ENCODE data around the gene HDAC9. TPM values are rescaled to one million over a fixed set of nuclear protein-coding genes. Genes with fewer than 3 reads are reported as not detected.
A peak's percentile ranks its signal among the peaks of the same experiment; 100 is the strongest.

Gene HDAC9
- total RNA-seq, 1 experiment from 2014 or later: 0.02 TPM

- peak; percentile 42 for DNase-seq (ENCODE audit: extremely low read depth, low read depth)
These were observed 57.5 kb downstream of the HDAC9 start for GRCh38 chr7:18552943-18553604.

GRCh38 chr7:18553605-18554003 lies 58.1 kb downstream of the HDAC9 start:
- DNase-seq (ENCODE audit: extremely low read depth, low read depth): no peak

GRCh38 chr7:18555120-18555519 lies 59.6 kb downstream of the HDAC9 start:
- no peak for DNase-seq (ENCODE audit: extremely low read depth, low read depth)

GRCh38 chr7:18555968-18556367 lies 60.4 kb downstream of the HDAC9 start:
- DNase-seq (ENCODE audit: extremely low read depth, low read depth): no peak

GRCh38 chr7:18558503-18558902 lies 63.0 kb downstream of the HDAC9 start:
- no peak for DNase-seq (ENCODE audit: extremely low read depth, low read depth)

- DNase-seq (ENCODE audit: extremely low read depth, low read depth): no peak
These were observed 63.4 kb downstream of the HDAC9 start for GRCh38 chr7:18558910-18559309.

GRCh38 chr7:18559756-18560155 lies 64.2 kb downstream of the HDAC9 start:
- DNase-seq (ENCODE audit: extremely low read depth, low read depth): no peak

- DNase-seq (ENCODE audit: extremely low read depth, low read depth): no peak
These were observed 69.2 kb downstream of the HDAC9 start for GRCh38 chr7:18564779-18565178.

- no peak for DNase-seq (ENCODE audit: extremely low read depth, low read depth)
These were observed 69.8 kb downstream of the HDAC9 start for GRCh38 chr7:18565337-18565736.

GRCh38 chr7:18566205-18566604 lies 70.7 kb downstream of the HDAC9 start:
- DNase-seq (ENCODE audit: extremely low read depth, low read depth): no peak

- no peak for DNase-seq (ENCODE audit: extremely low read depth, low read depth)
These were observed 71.3 kb downstream of the HDAC9 start for GRCh38 chr7:18566829-18567228.

- DNase-seq (ENCODE audit: extremely low read depth, low read depth): no peak
These were observed 74.9 kb downstream of the HDAC9 start for GRCh38 chr7:18570441-18570840.

- DNase-seq (ENCODE audit: extremely low read depth, low read depth): peak; percentile 60
These were observed 75.4 kb downstream of the HDAC9 start for GRCh38 chr7:18570890-18571478.

GRCh38 chr7:18572154-18572553 lies 76.6 kb downstream of the HDAC9 start:
- no peak for DNase-seq (ENCODE audit: extremely low read depth, low read depth)

- no peak for DNase-seq (ENCODE audit: extremely low read depth, low read depth)
These were observed 77.3 kb downstream of the HDAC9 start for GRCh38 chr7:18572885-18573284.

- no peak for DNase-seq (ENCODE audit: extremely low read depth, low read depth)
These were observed 78.1 kb downstream of the HDAC9 start for GRCh38 chr7:18573410-18574234.

- no peak for DNase-seq (ENCODE audit: extremely low read depth, low read depth)
These were observed 78.6 kb downstream of the HDAC9 start for GRCh38 chr7:18574235-18574540.

GRCh38 chr7:18574676-18575075 lies 79.1 kb downstream of the HDAC9 start:
- no peak for DNase-seq (ENCODE audit: extremely low read depth, low read depth)

- no peak for DNase-seq (ENCODE audit: extremely low read depth, low read depth)
These were observed 80.3 kb downstream of the HDAC9 start for GRCh38 chr7:18575622-18576572.

- DNase-seq (ENCODE audit: extremely low read depth, low read depth): no peak
These were observed 81.7 kb downstream of the HDAC9 start for GRCh38 chr7:18577096-18577771.

Data from NCI-H460 (cell line).